Right kidney (tissue), 9 donors: ENCODE data around the gene KRTAP10-3.
"Not testable (repeated sequence)": the region's sequence is repeated elsewhere in the genome, so short reads cannot be mapped to it uniquely, and the experiment has no call there.

Experiments used
- DNase-seq: peaks from one replicate; pipeline ENCODE4 v3.0.0-alpha.2; 2016
- long read RNA-seq, 8 donors: transcript quantifications; one replicate each; lab custom pipeline, GENCODE V29; 2026

Gene KRTAP10-3, protein sequence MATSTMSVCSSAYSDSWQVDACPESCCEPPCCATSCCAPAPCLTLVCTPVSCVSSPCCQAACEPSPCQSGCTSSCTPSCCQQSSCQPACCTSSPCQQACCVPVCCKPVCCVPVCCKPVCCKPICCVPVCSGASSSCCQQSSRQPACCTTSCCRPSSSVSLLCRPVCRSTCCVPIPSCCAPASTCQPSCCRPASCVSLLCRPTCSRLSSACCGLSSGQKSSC
- long read RNA-seq, donor 1, result 0 reads
- long read RNA-seq, donor 2, result 0 reads
- long read RNA-seq, donor 3, result 0 reads
- long read RNA-seq, donor 4, result 0 reads
- long read RNA-seq, donor 5, result 0 reads
- long read RNA-seq, donor 6, result 0 reads
- long read RNA-seq, donor 7, result 0 reads
- long read RNA-seq, donor 8, result 0 reads

DNA sequence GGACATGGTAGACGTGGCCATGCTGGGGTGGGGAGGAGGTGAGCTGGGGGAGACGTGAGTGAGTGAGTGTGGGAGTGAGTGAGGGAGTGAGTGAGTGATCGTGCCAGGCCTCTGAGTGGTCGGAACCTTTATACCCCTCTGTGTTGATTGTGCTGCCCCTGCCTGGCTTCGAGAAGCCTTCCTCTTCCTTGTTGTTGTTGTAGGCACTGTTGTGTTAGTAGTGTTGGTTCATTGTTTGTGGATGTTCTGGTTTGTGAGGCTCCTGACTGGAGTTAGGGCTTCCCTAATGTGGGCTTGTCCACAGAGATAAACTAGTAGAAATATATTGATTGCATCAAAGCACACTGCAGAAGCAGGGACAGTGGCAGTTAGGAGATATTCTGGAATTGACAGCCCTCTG lies at the start of gene KRTAP10-3:
Gene KRTAP10-3 (minus strand): TSS at position 101 of the 400 bp plus-strand sequence. CDS start 80 bp downstream, at position 21.
- no peak for DNase-seq

DNA sequence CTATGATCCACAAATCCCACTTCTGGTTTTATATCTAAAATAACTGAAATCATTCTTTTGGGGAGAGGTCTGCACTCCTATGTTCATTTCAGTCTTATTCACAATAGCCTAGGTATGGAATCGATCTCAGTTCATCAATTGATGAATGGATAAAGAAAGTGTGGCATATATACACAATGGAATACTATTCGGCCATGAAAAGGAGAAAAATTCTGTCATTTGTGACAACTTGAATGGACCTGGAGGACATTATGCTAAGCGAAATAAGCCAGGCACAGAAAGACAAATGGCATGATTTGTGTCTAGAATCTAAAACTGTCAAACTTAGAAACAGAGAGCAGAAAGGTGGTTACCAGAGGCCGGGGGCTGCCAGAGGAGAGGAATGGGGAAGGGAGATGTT lies 47.9 kb upstream of the KRTAP10-3 start:
- no peak for DNase-seq

DNA sequence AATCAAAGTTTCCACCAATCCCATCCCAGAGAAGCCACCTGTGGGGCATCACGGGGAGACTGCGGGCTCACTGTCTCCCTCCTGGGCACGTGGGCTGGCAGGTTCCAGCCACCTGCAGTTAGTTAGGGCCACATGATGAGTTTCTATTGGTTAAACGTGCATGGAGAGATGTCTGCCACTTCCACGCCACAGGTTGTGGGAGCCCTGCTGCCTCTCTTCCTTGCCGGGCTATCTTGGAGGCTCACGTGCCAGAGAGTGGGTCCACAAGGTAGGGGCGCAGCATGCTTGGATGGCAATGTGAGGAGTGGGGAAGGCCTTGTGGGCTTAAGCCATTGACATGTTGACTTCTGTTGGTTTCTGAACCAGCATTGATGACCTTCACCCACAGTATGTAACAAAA lies 45.3 kb upstream of the KRTAP10-3 start:
- no peak for DNase-seq

DNA sequence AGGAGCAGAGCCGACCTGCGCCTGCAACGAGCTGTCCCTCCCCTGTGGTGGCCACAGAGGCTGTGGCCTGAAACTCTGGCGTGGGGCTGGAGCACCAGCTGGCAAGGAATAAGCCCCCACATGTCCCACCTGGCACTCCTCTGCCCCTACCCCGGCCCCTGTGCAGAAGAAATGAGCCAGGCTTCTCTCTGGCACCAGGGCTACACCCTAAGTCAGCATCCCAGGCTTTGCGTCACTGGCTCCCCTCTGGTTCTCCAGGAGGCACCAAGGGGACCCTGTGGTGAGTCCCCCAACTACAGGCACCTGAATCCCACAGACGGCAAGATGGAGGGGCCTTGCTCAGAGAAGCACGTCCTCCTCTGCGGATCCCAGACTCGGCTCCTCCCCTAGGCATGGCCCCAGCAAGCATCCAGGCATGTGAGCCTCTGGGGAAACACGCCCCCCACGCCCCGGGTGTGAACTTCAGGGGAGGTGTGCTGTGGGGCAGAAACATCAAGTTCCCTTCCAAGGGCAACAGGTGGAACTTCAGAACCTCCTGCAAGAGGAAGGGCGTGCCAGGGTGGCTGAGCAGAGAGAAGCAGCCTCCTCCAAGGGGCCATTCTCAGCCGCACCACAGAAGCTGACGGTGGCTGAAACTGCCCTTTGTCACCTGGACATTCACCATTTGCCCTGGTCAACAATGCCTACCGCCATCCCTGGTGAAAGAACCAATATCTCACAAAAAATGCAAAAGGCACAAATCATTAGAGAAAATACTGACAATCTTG lies 44.7 kb upstream of the KRTAP10-3 start:
- DNase-seq, result no peak

DNA sequence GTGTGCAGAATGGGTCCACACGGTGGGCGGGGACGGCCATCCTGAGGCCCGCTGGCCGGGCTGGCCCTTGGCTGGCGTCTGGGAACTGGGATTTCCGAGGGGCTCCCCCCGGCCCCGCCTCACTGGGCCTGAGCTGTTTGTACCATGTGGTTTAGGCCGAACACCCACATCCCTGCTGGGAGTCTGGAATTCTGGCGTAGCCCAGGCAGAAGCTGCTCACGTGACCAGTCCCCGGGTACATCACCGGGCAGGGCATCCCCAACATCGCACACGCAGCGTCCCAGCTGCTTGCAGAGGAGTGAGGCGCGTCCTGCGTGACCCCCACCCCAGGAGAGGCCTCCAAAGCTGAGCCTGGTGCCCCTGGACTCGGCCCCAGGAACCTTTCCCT lies 43.9 kb upstream of the KRTAP10-3 start:
- DNase-seq, result no peak

DNA sequence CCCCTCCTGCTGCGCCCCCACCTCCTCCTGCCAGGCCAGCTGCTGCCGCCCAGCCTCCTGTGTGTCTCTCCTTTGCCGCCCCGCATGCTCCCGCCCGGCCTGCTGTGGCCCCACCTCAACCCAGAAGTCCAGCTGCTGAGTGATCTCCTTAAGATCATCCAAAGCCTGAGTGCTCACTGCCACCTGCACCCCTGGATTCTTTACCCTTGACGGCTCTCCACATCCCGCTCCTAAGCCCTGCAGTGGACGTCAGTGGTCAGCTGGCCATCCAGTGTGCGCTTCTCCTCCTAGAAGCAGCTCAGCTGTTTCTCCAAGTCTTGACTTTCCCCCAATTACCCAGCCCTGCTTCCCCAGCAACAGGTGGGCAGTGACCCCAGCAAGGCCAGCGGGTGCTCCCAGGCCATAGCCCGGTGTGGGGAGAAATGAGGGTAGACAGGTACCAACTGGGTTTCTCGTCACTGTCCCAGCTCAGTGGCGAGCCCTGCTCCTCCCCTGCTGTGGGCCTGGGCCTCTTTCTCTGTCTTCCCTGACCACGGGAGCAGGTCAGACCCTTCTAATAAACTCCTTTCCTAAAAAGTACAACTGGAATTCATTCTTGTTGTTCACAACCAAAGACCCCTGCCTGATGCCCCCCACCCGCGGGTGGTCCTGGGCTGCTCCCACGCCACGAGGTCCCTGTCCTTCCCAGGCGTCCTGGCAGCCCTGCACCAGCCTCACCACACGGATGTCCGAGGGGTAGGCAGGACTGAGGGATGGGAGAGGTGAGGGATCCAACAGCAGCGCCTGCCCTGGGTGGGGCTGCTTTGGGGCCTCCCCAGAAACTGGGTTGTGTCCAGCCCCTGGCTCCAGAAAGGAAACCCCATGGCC lies 43.2 kb upstream of the KRTAP10-3 start:
- no peak for DNase-seq

DNA sequence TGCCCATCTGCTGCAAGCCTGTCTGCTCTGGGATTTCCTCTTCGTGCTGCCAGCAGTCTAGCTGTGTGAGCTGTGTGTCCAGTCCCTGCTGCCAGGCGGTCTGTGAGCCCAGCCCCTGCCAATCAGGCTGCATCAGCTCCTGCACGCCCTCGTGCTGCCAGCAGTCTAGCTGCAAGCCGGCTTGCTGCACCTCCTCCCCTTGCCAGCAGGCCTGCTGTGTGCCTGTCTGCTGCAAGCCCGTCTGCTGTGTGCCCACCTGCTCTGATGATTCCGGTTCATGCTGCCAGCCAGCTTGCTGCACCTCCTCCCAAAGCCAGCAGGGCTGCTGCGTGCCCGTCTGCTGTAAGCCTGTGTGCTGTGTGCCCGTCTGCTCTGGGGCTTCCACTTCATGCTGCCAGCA lies 42.5 kb upstream of the KRTAP10-3 start:
- not testable (repeated sequence) for DNase-seq

DNA sequence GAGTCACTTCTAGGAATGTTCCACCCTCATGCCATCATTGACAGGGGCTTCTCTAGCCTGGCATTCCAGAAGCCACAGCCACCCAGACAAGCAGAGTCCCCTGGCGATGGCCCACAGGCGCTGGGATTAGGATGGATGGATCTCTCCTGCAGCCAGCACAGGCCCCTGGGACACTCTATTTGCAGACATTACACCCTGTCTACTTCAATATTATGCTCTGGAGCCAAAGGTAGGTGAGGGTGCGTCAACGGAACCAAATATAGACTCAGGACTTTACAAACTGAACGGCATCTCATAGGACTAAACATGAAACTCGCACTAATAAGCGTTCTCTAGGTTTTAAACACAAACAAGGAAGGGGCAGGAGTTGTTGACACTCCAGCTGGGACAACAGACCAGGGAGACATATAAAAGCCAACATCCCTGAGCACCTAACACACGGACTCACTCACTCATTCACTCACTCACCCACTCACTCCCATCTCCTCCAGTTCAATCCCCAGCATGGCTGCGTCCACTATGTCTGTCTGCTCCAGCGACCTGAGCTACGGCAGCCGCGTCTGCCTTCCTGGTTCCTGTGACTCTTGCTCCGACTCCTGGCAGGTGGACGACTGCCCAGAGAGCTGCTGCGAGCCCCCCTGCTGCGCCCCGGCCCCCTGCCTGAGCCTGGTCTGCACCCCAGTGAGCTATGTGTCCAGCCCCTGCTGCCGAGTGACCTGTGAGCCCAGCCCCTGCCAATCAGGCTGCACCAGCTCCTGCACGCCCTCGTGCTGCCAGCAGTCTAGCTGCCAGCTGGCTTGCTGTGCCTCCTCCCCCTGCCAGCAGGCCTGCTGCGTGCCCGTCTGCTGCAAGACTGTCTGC lies 41.8 kb upstream of the KRTAP10-3 start, which contains the start of gene KRTAP10-7:
Gene KRTAP10-7 (plus strand): TSS at position 480 of the 861 bp plus-strand sequence. CDS start 25 bp downstream, at position 505.
- DNase-seq, result not testable (repeated sequence)

DNA sequence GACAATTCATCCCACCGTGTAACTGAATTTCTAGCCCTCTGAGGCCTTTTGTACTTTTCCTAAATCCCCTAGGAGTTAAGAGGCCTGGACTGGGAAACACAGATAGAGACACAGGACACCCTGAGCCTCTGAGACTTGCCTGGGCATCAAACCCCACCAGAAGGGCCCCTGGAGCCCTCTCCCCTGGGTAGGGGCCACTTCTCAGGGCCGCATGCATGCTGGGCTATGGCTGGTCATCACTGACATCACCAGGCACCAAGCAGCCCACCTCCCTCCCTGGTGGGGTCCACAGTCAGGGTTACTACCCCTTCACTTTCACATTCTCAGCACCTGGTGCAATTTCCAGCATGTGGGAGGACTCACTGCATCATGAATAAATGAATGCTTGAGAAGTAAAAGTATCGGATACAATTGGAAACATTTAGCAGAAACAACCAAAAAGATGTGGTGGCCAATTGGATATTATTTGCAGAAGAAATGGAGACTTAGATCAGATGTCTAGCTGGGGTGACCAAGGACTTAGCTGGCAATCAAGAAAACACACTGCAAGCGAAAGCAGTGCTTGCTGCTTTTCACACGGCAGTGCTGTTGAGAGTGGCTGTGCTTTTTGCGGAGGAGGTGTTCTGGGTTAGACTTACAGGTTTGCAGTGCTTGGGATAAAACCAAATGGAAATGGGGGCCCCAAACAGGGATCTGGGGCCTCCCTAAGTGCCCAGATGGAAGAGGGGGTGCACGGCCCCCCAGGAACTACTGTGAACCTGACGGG lies 40.9 kb upstream of the KRTAP10-3 start:
- DNase-seq, result no peak

DNA sequence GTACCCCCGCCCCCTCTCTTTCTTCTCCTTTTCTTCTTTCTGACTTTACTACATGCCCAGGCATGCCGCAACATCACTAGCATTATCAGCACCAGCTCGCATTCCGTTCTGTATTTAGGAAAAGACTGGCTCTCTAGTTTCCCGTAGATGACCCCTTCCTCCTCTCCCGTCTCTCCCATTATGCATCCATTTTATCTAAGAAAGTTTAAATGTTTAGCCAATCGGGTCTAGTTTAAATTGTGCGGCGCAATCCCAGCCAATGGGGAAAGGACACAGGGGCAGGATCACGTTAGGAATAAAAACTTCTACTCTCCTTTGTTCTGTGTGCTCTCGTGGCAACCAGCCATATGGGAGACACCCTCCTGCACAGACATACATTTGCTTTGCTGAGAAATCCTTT lies 39.5 kb upstream of the KRTAP10-3 start:
- DNase-seq, result no peak

DNA sequence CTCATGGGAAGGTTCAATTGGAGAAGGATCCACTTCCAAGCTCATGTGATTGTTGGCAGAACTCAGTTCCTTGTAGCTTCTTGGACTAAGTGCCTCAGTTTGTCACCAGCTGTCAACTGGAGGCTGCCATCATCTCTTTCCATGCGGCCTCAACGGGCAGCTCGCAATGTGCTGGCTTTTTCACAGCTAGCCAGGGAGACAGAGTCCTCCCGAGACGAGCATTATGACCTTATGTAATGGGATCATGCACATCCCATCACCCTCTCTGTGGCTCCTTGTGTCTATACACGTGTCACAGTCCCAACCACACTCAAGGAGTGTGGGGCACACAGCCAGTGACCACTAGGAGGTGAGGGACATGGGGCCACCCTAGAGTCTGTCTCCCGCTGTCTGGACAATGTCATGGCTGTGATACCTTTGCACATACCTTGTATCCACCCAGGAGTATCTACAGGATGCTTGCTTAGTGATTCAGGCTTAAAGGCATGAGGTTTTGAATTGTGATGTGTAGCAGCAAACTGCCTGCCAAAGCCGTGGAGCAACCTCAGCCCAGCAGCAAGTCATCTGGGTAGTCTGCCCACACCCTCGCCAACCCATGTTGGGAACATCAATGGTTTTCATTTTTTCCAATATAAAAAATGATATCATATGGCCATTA lies 37.6 kb upstream of the KRTAP10-3 start:
- DNase-seq, result no peak

DNA sequence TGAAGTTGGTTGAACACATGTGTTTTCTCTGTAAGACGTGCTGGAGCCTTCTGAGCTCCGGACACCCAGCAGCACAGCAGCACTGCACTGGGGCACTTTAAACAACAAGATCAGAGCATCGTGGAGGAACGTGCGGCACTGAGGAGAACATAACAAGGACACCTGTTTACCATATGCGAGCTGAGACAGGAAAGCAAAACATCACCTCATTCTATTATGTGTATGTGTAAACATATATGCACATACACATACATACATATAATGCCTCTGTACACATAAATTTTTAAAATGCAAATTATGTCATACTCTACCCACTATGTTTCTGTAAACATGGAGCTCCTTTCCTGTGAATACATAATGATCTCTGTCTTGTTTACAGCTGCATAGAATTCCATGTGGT lies 36.9 kb upstream of the KRTAP10-3 start:
- DNase-seq, result no peak

DNA sequence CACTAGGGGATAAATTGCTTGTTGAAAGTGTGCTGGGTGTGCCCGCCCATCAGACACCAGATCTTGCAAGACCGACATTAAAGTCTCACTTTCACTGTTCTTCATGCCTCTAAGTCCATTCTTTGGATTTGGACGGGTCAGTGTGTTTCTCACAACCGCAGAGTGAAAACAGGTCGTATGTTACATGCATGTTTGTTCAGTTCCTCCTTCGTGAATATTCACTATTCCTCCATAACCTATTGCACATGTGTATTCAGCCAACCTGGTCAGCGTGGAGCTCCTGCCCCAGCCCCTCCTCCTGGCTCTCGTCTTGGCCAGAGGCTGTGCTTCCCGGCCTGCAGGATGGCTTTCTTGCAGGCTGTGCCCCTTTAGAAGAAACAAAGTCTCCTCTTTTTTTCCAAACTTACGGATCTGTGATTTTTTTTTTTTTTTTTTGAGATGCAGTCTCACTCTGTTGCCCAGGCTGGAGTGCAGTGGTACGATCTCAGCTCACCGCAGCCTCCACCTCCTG lies 35.9 kb upstream of the KRTAP10-3 start:
- no peak for DNase-seq

DNA sequence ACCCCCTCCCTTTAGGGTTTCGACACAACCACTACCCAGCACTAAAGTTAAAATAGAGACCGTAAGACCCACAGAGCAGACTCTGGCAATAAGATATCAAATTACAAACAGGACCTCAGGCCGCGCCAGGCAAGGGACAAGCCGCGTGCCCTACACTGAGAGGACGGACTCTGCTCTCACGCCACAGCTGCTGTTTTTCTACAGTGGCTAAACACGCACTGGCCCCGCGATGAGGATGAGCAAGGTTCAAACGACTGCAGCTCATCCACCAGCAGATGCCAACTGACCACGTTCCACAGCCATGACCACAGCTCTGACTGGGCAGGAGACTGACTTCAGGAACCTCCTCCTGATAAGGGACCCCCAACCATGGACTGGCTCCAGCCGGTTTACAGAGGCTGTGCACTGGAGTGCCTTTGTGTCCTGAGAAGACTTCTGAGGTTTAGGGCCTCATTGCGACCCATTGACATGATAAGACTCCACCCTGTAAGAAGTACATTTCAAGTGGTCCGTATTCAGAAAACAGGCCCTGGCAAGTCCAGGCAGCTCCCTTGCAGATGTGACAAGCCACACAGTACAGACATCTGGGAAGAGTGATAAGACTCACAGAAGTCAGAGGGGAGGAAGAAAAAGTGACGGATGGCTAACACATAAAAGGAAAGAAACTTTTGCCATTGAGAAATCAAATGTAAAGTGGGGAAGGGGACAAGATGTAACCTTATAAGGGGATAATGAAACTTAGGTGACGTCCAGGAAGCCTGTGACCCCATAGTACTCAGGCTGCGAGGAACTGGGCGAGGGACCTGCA lies 35.2 kb upstream of the KRTAP10-3 start:
- DNase-seq, result no peak

DNA sequence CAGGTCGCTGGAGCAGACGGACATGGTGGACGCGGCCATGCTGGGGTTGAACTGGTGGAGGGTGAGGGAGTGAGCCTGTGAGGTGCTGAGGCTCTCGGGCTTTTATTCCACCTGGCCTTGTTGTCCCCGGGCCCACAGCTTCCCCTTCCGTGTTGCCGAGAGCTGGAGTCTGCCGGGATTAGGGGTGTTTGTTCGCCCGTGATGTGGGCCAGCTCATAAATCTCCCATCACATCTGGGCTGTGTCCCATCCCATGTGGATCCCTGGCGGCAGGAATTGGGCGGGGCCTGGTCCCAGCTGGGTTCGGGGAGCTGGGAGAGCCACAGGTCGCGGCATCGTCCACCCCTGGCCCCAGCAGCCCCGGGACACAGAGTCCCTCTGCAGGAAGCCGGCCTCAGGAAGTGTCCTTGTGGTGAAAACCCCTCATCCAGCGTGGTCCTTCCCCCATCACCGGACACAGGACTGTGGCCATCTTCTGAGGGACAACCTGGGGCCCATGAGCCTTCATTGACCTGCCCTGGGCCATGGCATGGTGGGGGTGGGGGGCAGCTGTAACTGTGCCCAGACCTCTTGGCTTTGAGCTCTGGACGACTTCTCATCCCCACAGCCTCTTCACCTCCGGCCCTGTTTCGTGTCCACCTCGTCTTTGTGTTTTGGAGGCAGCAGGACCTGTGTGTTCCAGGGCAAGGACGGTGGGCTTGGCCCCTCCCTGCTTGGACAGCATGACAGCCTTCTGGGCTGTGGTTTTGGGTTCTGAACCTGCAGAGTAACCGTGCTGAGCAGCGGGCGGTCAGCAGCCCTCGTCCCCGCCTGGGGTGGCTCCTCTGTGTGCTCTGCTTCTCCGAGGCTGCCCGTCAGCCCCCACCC lies 34.1 kb upstream of the KRTAP10-3 start, which contains the start of gene KRTAP10-6:
Gene KRTAP10-6 (minus strand): TSS at position 60 of the 866 bp plus-strand sequence. CDS start 21 bp downstream, at position 39.
- no peak for DNase-seq

DNA sequence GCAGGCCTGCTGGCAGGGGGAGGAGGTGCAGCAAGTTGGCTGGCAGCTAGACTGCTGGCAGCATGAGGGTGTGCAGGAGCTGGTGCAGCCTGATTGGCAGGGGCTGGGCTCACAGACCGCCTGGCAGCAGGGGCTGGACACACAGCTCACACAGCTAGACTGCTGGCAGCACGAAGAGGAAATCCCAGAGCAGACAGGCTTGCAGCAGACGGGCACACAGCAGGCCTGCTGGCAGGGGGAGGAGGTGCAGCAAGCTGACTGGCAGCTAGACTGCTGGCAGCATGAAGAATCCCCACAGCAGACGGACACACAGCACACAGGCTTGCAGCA lies 33.2 kb upstream of the KRTAP10-3 start:
- not testable (repeated sequence) for DNase-seq

DNA sequence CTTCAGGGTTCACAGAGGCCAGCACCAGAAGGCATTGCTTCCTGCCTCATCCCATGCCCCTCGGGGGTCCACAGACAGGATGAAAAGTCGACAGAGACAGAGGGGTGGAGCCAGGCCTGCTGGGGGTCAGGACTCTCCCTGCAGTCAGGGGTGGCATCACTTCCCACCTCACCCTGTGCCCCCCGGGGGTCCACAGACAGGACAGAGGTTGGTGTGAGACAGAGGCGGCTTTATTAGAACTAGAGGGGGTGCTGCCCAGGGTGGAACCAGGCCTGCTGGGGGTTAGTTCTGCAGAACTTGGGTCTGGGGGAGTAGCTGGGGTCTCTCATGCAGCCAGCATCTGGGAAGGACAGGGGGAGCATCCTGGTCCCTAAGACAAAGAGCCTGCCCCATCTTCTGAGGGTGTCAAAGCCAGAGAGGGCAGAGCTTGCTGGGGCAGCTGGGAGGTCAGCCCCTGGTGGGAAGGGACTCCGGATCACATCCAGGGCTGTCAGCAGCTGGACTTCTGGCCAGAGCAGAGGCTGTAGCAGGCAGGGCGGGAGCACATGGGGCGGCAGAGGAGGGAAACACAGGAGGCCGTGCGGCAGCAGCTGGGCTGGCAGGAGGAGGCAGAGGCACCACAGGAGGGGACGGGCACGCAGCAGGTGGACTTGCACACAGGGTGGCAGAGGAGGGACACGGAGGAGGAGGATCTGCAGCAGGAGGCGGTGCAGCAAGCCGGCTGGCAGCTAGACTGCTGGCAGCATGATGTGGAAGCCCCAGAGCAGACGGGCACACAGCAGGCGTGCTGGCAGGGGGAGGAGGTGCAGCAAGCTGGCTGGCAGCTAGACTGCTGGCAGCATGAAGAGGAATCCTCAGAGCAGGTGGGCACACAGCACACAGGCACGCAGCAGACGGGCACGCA lies 32.6 kb upstream of the KRTAP10-3 start:
- not testable (repeated sequence) for DNase-seq
